ENCODE results near the gene DNAJB11.

DNAJB11 gene

DNA sequence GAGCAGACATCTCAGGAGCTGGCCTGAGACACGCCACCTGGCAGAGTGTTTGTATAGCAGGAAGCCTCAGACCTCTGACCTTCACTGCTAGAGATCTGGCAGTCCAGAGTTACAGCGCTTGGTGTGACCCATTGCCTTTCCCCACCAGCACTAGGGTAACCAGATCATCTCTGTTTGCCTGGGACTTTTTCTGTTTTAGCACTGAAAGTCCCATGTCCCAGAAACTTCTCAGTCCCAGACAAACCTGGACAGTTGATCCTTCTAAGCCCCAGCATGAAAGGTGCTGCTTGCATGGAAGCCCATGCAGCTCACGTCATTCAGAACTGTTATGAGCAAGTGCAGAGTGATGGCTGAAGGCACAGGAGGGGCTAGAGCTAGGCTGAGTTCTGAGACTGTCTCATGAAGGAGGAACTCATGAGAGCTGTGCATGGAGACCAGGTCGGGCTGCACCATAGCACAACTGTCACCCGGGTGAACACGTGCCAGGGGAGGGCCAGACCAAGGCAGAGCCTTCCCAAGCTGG lies 24.1 kb downstream of the DNAJB11 start:
- no peak for DNase-seq (ENCODE audit: low read depth in 2 of 3, low spot score in 2 of 3)

DNA sequence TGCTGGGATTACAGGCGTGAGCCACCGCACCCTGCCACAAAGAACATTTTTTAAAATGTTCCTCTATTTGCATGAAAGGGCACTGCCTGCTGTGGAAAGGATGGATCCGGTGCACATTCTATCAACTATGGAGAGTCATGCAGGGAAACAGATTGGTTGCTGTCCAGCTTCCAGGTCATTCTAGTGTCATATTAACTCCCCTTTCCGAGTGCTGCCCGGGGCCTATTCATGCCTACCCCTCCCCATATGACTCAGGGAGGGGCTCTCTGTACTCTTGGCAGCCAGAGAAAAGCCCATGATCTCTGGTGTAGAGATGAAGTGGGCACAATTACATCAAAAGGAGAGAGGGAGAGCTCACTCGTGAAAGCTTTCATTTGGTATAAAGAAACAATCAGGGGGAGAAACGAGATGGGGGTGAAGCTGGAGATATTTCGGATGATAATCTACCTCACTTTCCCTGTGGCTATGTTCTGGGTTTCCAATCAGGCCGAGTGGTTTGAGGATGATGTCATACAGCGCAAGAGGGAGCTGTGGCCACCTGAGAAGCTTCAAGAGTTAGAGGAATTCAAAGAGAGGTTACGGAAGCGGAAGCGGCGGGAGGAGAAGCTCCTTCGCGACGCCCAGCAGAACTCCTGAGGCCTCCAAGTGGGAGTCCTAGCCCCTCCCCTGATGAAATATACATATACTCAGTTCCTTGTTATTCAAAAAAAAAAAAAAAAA lies 26.2 kb downstream of the DNAJB11 start:
- no peak for DNase-seq (ENCODE audit: low read depth in 2 of 3, low spot score in 2 of 3)

GRCh38 chr3:186598108-186598784 lies 27.7 kb downstream of the DNAJB11 start:
- no peak for DNase-seq (ENCODE audit: low read depth in 2 of 3, low spot score in 2 of 3)

DNA sequence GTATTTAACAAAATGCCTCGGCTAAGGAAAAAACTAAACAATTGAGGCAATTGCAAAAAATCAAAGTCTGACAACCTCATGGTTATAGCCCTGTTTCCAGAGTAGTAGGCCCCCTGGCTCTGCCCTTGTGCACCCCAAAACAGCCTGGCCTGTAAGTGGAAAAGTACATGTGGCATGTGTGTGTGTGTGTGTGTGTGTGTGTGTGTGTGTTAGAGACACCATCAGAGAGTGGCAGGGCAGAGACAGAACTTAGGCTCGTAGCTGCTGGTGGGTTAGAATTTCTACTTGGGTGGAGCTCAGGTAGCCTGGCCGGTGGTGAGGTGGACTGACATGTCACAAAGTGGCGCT lies 28.2 kb downstream of the DNAJB11 start:
- DNase-seq (ENCODE audit: low read depth in 2 of 3, low spot score in 2 of 3): no peak

- DNase-seq (ENCODE audit: low read depth in 2 of 3, low spot score in 2 of 3): no peak
Observed at GRCh38 chr3:186599142-186599784, 28.7 kb downstream of the DNAJB11 start.

DNA sequence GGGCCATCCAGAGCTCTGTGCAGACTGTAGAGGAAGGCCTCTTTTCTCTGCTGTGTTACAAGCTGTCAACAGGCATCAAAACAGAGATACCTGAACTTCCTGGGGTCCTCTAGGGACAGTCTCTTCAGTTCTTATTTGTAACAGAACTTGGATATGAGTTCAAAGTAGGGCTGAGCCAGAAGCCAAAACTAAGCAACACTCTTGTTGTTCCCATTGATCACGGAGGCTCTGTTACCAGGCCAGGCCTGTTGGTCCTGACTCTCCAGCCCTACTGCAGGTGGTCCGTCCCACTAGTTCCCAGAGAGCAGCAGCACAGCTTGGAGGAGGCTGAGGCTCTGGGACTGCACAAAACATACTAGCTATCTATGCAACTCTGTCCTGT lies 29.3 kb downstream of the DNAJB11 start:
- DNase-seq (ENCODE audit: low read depth in 2 of 3, low spot score in 2 of 3): no peak

GRCh38 chr3:186600896-186601295 lies 30.4 kb downstream of the DNAJB11 start:
- DNase-seq (ENCODE audit: low read depth in 2 of 3, low spot score in 2 of 3): no peak

DNA sequence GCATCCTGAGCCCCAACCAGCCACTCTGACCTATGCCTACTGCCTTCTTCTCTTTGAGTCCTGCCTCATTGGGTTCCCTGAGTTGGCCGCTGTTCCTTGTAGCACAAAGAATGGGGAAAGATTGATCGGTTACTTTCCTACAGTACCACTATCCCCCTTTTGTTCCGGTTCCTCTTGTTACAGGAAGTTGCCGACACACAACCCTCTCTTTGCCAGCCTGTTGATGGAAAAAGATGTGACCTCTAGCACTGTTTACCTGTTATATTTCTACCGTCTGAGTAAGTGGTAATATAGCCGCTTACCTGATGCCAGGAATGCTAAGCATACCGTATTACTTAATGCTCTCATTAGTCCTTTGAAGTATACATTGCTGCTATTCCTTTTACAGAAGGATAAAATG lies 32.6 kb downstream of the DNAJB11 start:
- no peak for DNase-seq (ENCODE audit: low read depth in 2 of 3, low spot score in 2 of 3)

DNA sequence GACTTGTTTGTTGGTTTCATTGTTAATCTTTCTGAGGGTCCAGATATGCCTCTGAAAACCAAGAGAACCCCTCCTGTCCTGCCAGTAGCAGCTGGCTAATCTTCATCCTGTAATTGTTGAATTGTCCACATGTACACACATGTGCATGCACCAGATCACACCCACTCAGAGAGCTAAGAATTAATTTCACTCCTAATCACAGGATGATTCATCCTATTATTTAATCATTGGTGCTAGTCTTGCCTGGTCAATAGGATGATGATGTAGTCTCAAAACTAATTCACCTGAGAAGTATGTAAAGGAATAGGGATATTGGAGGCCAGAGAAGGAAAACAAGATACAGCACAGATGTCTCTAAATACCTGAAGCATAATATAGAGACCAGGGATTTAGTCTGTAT lies 34.6 kb downstream of the DNAJB11 start:
- DNase-seq (ENCODE audit: low read depth in 2 of 3, low spot score in 2 of 3): no peak

GRCh38 chr3:186605561-186606545 lies 35.3 kb downstream of the DNAJB11 start:
- no peak for DNase-seq (ENCODE audit: low read depth in 2 of 3, low spot score in 2 of 3)

DNA sequence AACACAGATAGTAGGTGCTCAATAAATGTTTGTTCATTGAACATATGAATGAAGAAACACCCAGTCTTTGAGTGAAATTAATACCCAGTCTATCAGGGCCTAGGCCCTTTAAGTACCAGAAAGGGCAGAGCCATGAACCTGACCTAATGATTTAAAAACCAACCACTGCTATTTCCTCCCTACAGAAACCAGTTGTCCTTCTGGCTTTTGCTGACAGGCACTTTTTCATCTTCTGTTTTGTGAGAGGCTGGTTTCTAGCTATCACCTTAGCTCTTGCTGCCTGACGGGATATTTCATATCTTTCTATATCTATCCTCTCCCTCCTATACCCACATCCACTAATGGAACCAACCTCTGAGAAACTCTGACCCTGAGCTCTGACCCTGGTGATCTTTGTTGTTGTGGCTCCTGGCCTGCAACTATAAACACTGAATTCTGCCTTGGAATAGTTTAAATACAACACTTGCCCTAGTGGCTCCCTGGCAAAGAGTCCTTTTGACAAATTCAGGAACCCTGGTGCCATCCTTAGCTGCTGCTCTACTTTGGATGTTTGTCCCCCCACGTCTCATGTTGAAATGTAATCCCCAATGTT lies 38.2 kb downstream of the DNAJB11 start:
- no peak for DNase-seq (ENCODE audit: low read depth in 2 of 3, low spot score in 2 of 3)

DNA sequence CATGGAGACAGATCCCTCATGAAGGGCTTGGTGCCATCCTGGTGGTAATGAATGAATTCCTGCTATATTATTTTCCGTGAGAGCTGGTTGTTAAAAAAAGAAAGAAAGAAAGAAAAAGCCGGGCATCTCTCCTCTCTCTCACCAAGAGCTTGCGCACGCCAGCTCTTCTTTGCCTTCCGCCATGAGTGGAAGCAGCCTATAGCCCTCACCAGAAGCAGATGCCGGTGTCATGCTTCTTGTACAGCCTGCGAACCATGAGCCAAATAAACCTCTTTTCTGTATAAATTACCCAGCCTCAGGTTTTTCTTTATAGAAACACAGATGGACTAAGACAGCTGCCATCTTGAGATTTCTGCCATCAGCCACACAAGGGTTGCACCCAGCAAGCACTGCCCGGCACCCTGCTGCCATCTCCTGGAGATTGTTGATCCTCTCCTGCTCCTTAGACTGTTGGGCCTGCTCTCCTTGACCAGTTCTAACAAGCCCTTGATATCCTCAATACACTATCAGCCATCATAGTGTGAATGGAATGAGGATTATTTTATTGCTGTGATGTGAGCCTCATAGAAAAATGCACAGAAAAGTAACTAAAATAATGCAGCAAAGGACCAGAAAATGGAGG lies 38.8 kb downstream of the DNAJB11 start:
- no peak for DNase-seq (ENCODE audit: low read depth in 2 of 3, low spot score in 2 of 3)

DNA sequence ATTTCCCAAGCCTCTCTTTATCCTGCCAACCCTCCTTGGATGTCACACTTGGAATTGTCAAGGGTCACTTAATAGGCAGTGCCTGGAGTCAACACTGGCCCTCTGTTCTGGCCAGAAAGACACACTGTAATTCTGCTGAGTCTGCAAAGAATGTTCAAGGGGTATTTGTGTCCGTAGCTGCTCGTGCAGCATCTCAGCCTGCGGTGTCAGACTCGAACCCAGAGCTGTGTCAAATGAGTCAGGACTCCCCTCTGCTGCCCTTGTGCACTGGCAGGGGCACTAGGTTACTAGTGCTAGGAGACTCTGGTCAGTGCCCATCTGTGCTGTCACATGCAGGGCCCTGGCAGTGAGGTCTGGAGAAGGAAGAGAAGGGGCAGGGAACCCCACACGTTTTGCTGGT lies 41.5 kb downstream of the DNAJB11 start:
- no peak for DNase-seq (ENCODE audit: low read depth in 2 of 3, low spot score in 2 of 3)

DNA sequence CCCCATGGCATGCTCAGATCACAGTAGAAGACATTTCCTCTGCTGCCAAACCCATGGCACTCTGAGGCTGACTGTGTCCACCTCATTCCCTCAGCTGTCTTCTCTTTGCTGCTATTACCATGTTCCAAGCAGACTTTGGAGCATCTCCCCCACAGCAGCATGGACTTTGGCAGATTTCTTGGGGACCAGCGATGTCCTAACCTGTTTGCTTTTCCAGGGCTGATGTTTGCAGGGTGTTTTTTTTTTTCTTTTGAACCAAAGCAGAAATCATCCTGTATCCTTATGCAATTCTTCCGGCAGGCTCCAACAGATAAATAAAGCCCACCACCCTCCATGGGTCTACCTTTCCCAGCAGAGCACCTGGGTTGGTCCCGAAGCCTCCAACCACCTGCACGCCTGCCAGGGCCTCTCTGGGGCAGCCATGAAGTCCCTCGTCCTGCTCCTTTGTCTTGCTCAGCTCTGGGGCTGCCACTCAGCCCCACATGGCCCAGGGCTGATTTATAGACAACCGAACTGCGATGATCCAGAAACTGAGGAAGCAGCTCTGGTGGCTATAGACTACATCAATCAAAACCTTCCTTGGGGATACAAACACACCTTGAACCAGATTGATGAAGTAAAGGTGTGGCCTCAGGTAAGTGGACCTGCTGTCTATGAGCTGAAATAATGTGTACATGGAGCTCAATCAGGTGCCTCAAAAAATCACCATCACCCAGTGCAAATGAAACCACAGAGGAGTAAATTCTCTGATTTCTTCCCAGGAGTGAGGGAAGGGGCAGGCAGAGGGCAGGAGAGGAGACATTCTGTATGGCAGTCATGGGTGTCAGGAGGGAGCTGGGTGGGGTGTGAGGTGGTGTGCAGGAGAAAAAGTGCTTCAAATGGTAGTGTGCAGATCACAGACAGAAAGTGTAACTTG lies 42.5 kb downstream of the DNAJB11 start, which contains the start of gene AHSG:
AHSG (plus strand) TSS at position 340 of the 916 bp plus-strand sequence; CDS start at position 422, 82 bp downstream.
- no peak for DNase-seq (ENCODE audit: low read depth in 2 of 3, low spot score in 2 of 3)

DNA sequence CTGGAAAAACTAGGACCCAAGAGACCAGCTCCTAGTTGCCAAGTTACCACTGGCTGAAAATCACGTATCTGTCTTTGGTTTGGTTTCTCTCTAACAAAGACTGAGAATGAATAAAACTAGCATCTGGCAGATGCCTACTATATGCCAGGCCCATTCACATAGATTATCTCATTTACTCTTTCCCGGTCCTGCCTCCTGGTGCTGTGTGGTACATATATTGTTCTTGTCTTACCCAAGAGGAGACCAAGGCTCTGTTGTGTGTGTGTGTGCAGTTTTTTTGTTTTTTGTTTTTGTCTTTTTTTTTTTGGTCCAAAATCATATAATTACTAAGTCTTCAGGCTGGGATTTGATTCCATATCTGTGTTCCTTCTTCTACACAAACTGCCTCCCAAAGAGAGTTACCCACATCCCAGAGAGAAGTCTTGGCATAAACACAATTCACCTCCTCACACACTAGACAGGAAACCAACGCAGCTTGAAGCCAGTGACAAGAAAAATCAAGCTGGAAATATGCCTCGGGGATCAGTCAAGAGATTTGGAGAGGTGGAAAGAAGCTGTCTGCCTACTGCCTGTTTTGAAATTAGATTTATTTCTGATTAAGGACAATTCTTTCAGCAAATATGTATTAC lies 43.2 kb downstream of the DNAJB11 start:
- no peak for DNase-seq (ENCODE audit: low read depth in 2 of 3, low spot score in 2 of 3)

GRCh38 chr3:186614266-186614596 lies 43.7 kb downstream of the DNAJB11 start:
- DNase-seq (ENCODE audit: low read depth in 2 of 3, low spot score in 2 of 3): no peak

DNA sequence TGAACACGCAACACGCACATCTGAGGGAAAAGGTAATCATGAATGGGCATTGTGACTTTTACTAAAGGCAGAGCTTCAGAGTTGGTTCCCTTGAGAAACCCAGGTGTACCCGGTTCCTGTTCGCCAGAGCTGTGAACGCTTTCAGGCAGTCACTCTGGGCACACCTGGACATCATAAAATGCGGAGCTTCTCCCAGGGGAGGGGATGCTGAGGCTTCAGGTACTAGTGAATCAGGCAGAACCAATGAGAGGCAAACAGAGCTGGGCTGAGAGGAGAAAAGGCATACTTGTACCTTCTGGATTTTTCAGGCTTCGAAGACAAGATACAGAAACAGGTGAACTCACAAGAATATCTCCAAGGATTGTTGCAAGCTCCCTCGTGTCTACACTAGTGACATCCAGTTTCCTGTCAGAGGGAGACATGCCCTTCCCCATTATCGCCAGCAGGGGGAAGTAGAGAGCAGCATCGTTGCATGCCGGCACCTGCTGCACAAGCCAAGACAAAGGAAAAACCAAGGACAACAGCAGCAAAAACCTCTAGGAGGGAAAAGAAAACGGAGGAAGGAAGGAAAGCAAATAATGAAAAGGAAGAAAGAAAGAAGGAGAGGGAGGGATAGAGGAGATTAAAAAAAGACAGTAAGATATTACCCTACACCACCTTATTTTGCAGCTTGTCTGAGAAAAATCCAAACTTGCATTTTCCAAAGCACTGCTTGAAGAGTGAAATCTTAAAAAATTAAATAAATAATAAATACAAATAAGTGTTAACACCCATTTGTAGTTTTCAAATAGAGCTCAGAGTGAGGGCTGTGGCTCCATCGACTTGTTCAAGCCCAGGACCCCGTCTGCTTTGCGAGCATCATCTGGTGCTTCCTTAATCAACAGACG lies 44.3 kb downstream of the DNAJB11 start:
- peak; percentile 38 to 62 (median 47) for DNase-seq (ENCODE audit: low read depth in 2 of 3, low spot score in 2 of 3)

- DNase-seq (ENCODE audit: low read depth in 2 of 3, low spot score in 2 of 3): no peak
Observed at GRCh38 chr3:186616299-186616617, 45.7 kb downstream of the DNAJB11 start.

Data from activated CD8-positive, alpha-beta memory T cell treated with anti-CD3 and anti-CD28 coated beads for 48 hours (primary cell).